ENCODE data around the gene GNAQ.
"Not testable (repeated sequence)": the region's sequence is repeated elsewhere in the genome, so short reads cannot be mapped to it uniquely, and the experiment has no call there.

GNAQ gene

DNA sequence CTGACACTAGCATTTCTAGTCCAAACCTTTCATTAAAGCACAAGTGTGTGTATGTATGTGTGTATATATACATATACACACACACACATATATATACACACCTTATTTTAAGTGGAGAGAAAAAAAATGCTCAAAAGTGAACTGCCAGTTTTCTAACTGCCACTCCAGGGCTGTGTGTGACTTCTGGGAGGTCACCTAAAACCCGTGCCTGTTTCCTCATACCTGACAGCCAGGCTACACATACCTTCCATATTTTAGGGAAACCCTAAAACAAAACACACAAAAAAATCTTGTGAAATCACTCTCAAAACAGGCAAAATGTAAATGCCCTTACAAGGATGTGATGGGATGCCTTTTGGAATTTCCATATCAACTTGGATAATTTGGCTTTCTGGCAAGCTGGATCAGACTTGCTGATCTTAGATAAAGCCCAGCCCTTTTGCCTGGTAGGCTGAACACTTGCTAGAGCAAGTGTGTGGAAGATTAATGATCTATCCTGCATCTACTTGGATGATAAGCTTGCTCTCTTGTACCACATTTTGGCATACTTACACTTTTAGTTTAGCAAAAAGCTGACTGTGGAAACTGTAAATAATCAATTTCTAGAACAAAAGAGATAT lies 127.8 kb downstream of the GNAQ start:
- no peak for DNase-seq (ENCODE audit: low spot score)

DNA sequence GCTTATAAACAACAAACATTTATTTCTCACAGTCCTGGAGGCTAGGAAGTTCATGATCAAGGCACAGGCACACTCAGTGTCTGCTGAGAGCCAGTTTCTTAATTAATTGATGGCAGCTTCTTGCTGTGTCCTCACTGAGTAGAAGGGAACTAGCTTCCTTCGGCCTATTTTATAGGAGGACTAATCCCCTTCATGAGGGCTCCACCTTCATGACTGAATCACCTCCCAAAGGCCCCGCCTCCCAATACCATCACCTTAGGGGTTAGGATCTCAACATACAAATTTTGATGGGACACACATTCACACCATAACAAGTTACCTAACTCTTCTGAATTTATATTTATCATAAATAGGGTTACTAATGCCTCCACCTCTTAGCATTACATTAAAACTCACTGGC lies 129.8 kb downstream of the GNAQ start:
- no peak for DNase-seq (ENCODE audit: low spot score)

DNA sequence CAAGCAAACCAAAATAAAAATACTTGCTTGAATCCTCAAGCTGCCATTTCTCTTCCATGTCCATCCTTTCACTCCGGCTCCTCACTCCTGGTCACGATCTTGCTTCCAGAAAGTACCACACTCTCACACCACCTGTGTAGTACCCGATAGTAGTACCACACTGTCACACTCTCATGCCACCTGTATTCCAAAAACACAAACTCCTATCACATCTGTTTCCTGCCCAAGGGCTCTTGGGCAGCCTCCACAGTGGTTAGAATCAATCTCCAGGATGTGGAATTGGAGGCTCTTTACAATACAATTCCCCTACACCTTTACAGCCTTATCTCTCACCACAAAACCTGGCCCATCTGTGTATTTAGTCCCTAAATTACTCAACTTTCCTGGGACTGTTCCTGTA lies 130.6 kb downstream of the GNAQ start:
- DNase-seq (ENCODE audit: low spot score) = no peak

DNA sequence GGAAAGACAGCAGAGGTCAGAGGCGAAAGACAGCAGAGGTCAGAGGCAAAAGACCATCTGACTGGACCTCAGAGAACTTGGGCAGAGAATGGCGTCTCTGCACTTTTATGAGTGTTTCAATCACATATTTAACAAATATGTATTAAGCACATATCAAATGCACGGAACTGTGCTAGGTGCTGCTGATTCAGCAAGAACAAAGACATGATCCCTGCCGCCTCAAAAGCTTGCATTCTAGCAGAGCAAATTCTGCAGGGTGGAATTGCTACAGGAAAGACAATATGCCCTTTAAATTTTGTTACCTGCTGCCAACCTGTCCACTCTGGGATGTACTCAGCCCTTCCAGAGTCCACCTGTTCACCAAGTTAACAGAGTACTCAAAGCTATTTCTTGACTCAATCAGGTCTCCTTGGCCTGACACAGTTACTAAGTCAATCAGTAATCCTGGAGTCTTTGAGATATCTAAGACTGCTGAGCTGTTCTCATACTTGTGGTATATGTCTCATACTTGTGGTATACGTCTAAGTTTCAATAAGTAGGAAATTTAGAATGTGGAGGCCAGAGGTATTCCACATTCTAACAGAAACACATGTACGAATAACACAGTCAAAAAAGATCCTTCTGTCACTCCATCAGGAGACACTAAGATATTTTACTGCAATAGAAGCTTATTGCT lies 131.8 kb downstream of the GNAQ start:
- DNase-seq (ENCODE audit: low spot score) = no peak

DNA sequence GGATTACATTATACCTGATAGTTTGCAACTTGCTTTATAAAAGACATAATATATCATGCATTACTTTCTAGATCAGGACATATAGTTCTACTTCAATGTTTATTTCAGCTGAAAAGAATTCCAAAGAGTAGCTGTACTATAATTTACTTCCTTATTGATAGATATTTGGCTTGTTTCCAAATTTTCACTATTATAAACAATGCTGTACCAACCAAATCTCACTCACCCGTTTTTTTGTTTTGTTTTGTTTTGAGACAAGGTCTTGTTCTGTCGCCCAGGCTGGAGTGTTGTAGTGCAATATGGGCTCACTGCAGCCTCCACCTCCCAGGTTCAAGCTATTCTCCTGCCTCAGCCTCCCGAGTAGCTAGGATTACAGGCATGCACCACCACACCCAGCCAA lies 132.7 kb downstream of the GNAQ start:
- DNase-seq (ENCODE audit: low spot score) = no peak

DNA sequence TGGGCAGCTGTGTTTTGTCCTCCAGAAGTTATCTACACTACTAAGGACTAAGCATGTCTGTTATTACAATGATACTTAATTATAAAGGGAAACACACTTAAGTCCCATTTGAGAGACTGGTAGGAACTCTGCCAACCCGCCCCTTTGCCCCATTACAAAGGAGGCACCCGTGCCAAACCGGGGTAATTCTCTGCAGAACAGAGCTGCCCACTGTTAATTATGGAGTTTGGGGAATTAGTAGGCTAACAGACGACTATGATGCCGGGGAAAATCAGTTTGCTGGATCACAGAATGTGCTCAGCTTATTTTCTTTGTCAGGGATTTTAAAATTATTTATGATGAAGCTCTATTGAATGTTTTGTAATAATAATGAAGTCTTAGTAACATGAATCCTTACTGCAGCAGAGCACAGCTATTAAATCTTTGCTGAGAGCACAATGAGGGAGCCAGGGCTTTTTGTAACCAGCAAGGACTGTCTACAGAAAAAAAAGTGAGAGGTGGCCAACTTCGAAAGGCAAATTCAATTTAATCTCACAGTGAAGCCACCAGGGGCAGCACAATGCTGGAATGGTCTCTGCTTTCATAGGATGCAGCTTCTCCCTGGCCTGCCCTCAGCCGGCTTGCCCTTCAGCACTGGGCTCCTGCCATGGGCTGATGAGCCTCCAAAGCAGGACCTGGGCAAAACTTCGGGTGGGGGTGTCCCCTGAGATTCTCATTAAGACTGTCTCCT lies 134.5 kb downstream of the GNAQ start:
- DNase-seq (ENCODE audit: low spot score) = no peak

DNA sequence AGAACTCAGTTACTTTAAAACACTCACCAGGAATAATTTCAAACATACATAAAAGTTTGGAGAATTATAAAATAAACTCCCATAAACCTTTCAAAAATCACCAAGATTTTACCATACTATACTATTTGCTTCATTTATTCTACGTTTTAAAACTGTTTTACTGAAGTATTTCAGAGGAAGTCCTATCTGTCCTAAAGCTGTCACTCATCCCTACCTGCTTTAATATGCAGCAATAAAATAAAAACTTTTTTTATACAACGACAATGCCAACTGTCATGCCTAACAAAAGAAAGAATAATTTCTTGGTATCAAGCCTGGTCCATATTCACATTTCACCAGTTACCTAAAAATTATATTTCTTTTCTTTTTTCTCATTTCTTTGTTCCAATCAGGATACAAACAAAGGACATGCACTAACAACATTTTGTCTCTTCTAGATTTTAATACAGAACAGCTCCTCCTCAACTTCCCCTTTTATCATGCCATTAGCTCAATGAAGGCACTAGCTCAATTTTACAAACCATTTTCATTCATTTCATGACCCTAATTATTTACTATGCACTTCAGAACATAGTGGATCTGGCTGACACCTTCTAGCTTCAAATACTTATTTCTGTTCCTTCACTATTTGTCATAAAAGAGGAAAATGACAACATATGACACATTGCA lies 135.2 kb downstream of the GNAQ start:
- DNase-seq (ENCODE audit: low spot score) = no peak

DNA sequence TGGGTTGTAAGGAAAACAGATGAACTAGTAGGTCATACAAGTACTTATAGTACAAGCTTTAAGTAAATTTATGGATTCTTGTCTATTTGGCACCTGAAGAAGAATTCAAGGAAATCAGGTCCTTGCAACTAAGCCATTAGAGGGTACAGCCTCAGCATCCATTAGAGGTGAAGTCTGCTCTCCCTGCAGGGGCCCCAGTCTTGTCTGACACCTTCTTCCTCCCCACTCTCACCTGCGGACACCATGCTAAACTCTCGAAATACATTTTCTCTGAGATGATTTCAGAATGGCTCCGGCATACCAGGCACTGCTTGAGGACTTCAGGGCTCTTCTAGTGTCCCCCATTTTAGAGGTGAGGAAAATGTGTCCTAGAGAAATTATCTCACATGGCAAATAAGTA lies 137.9 kb downstream of the GNAQ start:
- DNase-seq (ENCODE audit: low spot score) = no peak

DNA sequence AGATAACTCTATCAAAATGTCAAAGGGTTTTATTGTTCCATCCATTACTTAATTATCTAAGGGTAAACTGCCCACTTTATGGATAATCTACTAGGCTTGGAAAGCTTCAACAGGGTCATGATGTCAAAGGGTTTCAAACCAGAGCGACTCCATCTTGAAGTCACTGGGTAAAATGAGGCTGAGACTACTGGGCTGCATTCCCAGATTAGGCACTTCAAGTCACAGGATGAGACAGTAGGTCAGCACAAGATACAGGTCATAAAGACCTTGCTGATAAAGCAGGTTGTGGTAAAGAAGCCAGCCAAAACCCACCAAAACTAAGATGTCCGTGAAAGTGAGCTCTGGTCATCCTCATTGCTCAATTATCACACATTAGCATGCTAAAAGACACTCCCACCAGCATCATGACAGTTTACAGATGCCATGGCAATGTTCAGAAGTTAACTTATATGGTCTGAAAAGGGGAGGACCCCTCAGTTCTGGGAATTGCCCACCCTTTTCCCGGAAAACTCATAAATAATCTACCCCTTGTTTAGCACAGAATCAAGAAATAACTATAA lies 138.6 kb downstream of the GNAQ start:
- no peak for DNase-seq (ENCODE audit: low spot score)

DNA sequence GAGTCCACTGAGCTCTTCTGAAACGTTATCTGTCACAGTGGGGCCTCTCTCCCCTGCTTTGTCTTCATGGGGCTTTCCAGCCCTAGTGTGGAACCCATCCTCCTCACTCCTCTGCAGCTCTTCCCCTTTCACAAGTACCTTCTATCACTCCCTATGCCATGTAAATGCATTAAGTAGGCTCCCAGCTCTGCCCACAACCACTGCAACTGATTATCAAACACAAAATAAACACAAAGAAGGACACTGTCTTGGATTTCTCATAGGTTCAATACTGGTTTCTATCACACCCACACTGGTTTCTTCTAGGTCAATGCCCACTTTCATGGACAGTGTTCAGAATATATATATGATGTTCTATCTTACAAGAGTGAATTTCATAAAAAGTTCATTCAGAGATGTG lies 139.4 kb downstream of the GNAQ start:
- DNase-seq (ENCODE audit: low spot score) = no peak

DNA sequence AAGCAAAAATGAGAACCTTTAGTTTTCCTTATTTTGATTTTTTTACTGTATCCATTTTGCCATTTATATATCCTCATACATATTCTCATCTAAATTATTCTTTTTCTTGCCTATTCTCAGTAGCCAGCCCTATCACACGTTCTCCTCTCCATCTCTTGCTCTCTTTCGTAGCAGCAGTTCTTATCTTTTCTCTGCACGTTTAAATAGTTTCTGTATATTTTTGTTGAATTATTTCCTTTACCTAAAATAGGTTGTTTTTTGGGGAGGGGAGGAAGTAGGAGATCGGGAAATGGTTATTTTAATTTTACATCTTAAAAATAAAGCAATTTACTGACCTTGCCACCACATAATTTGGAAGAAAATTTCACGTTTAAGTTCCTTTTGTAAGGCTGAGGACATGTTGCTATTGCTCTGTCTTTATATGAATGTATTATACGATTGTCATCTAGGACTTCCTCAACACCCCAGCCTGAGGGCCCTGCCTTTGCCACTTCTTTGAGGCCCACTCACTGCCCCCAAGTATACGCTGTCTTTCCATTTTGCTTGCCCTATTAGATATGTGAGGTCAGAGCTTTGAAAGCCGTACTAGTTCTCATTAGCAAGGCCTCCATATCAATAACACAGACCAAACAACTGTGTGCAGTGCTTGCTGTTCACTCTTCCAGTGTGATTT lies 140.3 kb downstream of the GNAQ start:
- DNase-seq (ENCODE audit: low spot score) = no peak

DNA sequence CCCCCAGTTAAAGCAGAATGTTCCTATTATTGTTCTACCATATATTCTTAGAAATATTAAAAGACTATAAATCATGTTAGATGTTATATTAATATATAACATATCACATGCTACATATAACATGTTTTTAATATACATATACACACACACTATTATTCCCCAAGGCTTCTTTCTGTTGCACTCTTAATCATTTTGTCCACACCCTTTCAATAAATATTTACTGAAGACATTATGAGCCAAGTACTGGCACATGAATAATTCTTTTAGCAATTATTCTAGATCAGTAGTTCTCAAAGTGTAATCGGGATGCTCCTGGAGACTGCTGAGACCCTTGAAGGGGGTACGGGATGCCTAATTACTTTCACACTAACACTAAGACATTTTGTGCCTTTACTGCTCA lies 143.9 kb downstream of the GNAQ start:
- DNase-seq (ENCODE audit: low spot score) = no peak

DNA sequence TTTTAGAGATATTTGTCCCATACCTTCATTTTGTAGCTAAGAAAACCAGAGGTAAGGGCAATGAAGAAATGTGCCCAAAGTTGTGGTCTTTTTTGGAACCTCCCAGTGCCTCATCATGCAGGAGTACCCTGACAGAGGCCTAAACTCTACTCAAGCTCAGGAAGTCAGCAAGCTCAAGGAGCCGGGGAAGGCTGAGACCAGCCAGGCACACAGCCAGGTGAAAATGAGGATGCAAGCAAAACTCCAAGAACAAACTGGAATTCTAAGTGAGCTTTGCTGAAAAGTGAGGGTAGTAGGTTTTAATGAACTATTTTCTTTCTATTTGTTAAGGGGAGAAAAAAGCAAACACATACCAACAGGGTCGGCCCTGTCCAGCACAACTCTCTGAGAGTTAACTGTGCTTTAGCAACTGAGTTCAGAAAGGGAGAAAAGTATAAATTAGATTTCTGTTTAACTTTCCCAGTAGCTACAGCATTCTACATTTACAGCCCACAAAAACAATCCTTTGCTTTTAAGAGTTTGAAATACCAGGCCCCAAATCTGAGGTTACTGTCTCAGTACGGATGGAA lies 146.4 kb downstream of the GNAQ start:
- no peak for DNase-seq (ENCODE audit: low spot score)

DNA sequence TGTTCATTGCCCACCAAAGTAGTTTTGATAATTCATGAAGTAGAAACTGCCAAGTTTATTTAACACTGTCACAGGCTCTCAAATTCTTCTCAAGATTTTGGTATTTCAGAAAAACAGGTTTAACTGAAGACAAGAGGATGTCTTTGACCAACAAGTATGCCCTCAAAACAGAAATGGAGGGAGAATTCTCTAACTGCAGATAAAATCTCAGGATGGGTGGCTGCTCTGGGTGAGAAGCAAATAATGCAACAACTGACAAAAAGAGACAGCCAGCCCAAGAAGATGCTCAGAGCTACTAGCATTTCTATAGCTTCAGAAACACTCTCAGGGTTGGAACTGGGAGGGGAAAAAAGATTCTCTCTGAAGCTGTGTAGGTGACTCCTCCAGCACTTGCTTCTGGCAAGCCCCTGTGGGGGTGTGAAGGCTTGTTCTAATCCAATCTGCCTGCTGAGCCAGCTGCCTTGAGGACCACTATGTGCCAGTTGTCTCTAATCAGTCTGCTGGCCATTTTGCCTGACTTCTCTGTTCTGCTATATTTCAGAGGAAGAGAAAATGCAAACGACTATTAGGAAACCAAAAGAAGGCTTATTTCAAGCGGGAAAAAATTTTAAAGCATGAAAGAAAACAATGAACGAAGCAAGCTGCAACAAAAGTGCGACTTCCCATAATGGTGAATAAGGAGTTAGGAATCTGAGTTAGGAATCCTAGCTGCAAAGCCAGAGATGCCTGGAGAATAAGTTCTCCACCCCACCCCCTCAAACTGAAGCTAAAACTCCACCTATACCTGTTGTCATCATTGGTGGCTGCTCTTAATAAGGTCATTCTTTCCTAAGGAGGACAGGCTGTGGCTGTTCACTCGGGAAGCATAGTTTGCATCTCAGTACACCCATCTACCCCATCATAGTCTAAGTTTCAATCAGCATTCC lies 147.5 kb downstream of the GNAQ start:
- DNase-seq (ENCODE audit: low spot score) = no peak

DNA sequence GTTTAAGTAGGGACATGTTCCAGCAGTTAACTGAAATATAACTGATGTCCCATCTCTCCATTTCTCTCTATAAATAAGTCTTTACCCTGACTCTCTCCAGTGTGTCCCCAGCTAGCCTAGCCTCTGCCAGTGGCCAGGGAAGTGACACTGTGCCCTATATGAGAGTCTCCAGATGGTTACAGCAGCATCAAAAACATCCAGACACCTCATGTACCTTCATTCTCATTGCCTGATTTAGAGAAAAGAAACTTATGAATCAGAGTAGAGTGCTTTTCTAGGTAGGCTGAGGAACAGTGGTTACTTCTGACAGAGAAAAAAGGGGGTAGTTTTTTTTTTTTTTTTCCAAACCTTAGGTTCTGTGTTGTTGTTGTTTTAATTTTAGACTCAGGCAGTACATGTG lies 148.5 kb downstream of the GNAQ start:
- no peak for DNase-seq (ENCODE audit: low spot score)

DNA sequence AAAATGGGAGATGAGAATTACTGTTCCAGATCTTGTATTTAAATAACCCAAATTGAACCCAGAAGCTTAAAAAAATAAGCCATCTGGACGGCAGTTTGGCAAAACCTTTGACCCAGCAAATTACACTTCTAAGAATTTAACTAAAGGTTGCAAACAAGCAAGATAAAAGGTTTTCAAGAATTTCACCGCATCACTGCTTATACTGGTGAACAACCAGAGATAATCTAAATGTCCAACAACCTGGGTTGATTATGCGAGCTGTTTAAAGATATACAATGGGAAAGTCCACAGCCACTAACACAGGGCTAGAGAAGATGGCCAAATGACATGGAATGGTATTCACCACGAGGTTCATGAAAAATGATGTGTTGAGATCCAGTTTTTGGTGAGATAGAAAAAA lies 149.3 kb downstream of the GNAQ start:
- no peak for DNase-seq (ENCODE audit: low spot score)

DNA sequence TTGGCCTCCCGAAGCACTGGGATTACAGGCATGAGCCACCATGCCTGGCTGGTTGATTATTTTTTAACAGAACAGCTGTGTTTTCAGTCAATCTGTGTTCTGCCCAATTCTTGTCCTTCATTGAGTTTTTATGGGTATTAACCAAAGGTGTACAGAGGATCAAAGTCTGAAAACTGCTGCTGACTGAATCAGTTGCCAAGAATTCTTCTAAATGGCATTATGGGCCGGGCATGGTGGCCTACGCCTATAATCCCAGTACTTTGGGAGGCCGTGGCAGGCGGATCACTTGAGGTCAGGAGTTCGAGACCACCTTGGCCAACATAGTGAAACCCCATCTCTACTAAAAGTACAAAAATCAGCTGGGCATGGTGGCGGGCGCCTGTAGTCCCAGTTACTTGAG lies 150.0 kb downstream of the GNAQ start:
- DNase-seq (ENCODE audit: low spot score) = not testable (repeated sequence)

DNA sequence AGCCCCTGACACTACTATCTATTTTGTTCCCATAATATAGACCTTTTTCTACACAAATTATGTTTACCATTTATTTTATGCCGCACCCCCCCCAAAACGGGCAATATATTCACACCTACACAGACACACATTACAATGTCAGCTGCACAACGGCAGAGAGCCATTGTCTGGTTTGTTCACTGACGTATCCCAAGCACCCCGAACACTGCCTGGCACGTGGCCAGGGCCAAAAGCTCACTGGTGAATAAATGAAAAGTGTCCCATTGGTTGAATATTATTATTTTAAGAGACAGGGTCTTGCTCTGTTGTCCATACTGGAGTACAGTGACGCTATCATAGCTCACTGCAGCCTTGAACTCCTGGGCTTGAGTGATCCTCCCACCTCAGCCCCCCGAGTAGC lies 150.5 kb downstream of the GNAQ start:
- DNase-seq (ENCODE audit: low spot score) = no peak

DNA sequence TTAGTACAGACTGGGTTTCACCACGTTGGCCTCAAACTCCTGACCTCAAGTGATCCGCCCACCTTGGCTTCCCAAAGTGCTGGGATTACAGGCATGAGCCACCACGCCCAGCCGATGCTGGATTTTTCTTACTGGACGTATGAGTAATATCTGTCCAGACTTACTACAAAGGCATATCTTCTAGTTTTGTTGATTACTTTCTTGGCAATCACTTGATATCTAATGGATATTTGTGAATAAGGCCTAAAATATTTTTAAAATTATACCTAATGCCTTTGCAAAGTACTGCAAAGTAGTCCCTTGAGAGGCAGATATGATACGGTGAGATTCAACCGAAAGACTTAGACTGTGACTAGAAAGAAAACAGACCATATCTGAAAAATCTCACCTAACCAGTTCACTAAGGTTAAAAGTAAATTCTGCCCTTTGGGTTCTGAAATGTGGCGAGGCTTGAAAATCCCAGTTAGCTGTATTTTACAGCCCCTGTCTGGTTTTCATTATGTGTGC lies 152.1 kb downstream of the GNAQ start:
- no peak for DNase-seq (ENCODE audit: low spot score)

DNA sequence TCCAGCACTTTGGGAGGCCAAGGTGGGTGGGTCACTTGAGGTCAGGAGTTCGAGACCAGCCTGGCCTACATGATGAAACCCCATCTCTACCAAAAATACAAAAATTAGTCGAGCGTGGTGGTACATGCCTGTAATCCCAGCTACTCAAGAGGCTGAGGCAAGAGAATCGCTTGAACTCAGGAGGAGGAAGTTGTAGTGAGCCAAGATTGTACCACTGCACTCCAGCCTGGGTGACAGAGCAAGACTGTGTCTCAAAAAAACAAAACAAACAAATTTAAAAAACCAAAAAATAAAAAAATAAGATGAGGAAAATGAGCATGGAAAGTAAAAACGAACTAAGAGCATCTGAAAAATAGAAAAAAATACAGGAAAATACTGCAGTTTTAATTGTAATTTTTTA lies 152.8 kb downstream of the GNAQ start:
- not testable (repeated sequence) for DNase-seq (ENCODE audit: low spot score)
